RPMI7951 (cell line): ENCODE measurements around the gene ADCY4. TPM values are rescaled to one million over a fixed set of nuclear protein-coding genes. Genes with fewer than 3 reads are reported as not detected.

Source experiments
- DNase-seq: peaks from one replicate; pipeline ENCODE4 v3.0.0-alpha.2; 2012; ENCODE audit warnings: low read depth
- total RNA-seq: library from RNA; depleted of rRNA; stranded (reverse); fragments of >200 nt; shearing (Covaris generic); gene quantifications from 2 replicates; pipeline ENCODE4 v1.2.3, GENCODE V29; 2014

Gene ADCY4
- total RNA-seq, 1 experiment from 2014 or later: not detected

- no peak for DNase-seq
These were observed 18.9 kb downstream of the ADCY4 start for GRCh38 chr14:24315807-24316596.

- DNase-seq: no peak
These were observed 19.5 kb downstream of the ADCY4 start for GRCh38 chr14:24315243-24315806.

GRCh38 chr14:24314377-24315193 is 20.3 kb downstream of the ADCY4 start:
- DNase-seq: no peak

GRCh38 chr14:24313913-24314312 is 21.0 kb downstream of the ADCY4 start:
- DNase-seq: no peak

DNA sequence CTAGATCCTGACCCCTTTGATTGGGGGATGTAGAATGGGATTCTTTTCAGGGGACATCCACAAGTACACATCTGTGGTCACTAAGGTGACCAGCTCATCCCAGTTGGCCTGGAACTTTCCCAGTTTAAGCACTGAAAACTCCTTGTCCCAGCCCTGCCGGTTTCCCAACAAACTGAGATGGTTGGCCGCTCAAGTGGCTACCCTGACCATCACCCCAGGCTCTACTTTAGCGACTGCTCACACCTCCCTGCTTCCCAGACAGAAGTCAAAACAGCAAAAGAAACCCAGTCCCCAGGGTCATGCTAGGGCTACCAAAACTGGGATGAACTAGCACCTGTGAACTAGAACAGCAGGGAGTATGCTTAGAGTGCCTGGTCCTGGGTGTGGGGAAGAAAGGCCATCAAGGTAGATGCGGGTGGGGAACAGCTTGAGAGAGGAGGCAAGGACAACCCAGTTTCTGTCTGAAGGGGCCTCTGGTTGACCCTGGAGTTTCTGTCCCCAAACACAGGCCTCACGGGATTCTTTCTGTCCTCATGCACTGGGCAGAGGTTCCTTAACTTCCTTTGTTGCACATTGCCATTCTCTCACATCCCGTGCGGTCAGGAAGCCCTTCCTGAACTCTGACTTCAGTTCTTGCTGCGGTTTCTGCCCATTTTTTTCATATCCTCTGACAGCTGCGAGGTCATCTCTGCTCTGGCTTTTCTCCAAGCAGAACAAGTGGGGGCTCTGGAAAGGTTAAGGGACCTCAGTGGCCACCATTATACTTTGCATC is 21.9 kb downstream of the ADCY4 start:
- peak; percentile 40 for DNase-seq

- no peak for DNase-seq
These were observed 22.8 kb downstream of the ADCY4 start for GRCh38 chr14:24311837-24312615.

- no peak for DNase-seq
These were observed 23.9 kb downstream of the ADCY4 start, which contains the start of gene LTB4R for GRCh38 chr14:24310646-24311604. Gene LTB4R (plus strand): TSS chr14:24311502. CDS start chr14:24315652, 4,150 bp downstream.

DNA sequence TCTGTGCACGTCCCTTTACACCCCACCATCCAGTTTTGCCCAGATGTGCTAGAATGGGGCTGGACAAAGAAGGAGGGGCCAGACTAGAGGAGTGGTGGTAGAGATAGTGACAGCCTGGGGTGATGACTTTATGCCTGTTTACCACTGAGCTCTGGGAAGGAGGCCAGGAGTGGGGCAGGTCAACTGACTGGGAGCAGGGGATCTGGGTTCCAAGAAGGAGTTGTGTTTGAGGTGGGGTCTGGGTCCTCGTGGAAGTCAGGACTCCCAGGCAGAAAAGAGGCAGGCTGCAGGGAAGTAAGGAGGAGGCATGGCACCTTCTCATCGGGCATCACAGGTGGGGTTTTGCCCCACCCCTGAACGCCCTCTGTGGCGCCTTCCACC is 24.6 kb downstream of the ADCY4 start:
- no peak for DNase-seq

GRCh38 chr14:24309538-24310264 is 25.2 kb downstream of the ADCY4 start, which contains the start of gene LTB4R2:
Gene LTB4R2 (plus strand): TSS chr14:24310140. CDS start chr14:24310665, 525 bp downstream.
- no peak for DNase-seq

GRCh38 chr14:24308342-24309124 is 26.3 kb downstream of the ADCY4 start:
- no peak for DNase-seq

DNA sequence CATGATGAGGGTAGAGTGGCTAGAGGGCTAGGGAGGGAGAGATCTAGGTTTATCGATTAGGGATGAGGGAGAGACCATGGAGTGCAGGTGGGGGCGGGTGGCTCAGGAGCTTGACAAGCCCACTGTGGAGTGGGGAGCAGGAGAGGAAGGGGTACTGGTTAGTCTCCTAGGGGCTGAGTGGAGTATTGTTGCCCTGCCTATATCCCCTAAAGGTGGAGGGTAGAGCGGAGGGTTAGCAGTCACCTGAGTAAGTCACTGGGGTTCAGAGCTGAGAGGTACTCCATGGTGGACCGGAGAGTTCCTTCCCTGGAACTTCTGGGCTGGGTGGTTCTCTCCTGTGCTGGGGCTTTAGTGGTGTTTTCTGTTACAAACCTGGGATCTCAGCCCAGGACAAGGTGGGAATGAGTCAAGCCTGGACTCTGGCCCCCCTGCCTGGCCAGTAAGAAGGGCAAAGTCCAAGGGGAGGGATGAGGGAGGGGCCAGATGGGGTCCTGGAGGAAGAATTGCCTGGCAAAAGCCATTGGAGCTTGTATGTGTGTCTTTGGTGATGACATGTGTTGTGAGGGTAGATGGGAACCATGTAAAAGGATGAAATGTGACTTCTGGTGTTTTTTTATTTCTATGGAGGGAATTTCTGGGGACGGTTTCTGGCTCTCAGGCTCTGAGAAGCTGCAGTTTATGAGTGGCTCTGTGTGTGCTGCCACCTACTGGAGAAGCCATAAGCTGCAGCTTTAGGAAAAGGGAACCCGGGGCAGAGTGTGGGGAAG is 27.1 kb downstream of the ADCY4 start, which contains the start of gene CIDEB:
Gene CIDEB (minus strand): TSS at position 403 of the 767 bp plus-strand sequence. CDS start 119 bp downstream, at position 284.
- peak; percentile 53 for DNase-seq

GRCh38 chr14:24307156-24307574 is 27.7 kb downstream of the ADCY4 start:
- no peak for DNase-seq

DNA sequence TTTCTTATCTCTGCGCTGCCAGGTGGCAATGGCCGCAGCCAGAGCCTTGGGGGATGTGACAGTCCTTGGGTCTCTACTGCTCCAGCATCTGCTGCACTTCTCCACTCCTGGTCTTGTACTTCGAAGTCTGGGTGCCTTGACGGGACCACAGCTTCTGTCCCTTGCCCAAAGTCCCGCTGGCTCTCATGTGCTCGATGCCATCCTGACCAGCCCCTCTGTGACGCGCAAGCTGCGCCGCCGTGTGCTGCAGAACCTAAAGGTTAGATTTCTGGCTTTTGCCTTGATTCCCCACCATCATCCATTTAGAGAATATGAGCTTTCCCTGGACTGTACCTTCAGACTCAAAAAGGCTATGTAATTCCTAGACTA is 30.9 kb downstream of the ADCY4 start:
- DNase-seq: no peak

- DNase-seq: no peak
These were observed 34.4 kb downstream of the ADCY4 start for GRCh38 chr14:24300326-24300980.

DNA sequence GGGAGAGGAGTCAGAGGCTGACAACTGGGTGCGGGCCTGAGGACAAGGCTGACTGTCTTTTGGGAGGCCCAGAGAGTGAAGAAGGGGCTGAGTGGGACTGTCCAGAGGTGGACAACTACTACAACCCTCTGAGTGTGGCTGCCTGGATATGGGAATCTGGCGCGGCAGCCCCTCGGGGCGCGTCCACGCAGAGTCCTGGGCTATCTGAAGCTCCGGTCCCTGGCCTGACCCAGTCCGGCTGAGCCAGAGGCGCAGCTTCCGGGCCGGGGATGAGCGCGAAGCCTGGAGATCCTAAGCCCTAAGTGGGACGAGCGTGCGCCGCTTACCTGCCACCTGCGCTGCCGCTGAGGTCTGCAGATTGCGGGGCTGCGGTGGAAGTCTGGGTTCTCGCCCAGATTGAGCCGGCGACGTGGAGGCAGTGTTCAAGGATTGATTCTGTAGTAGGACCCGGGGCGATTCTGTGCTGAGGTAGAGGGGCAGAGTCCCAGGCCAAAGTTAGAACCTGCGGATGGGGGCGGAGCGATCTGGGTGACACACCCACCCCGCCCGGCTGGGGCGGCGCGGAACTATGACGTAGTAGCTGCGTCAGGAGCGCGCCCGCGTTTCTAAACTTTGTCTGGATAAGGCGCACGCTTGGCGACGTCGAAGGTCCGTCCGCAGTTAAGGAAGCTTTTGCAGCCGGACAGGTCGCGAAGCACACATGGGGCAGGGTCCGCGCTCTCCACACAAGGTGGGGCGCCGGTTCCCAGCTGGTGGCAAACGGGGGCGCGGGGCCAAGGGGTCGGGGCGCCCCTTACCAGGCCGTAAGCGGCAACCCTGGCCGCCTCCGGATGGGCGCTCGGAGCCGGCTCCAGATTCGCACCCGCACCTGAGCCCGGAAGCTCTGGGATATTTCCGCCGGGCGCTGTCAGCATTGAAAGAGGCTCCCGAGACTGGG is 35.3 kb downstream of the ADCY4 start, which contains the start of the genes DHRS1 and NOP9:
Gene DHRS1 (minus strand): TSS at position 526 of the 937 bp plus-strand sequence. CDS start 674 bp downstream, outside the sequence.
Gene NOP9 (plus strand): TSS at position 596 of the 937 bp plus-strand sequence. CDS start 105 bp downstream, at position 701.
- DNase-seq: peak; percentile 82
